ELR (cell line): Measurements from ENCODE around the gene PMS1.
A peak's percentile ranks its signal among the peaks of the same experiment; 100 is the strongest.
"Not testable (repeated sequence)": the region's sequence is repeated elsewhere in the genome, so short reads cannot be mapped to it uniquely, and the experiment has no call there.

Experiments used
- DNase-seq: peaks from one replicate; pipeline ENCODE4 v3.0.0-alpha.2; 2015; ENCODE audit warnings: low read depth

The PMS1 gene

DNA sequence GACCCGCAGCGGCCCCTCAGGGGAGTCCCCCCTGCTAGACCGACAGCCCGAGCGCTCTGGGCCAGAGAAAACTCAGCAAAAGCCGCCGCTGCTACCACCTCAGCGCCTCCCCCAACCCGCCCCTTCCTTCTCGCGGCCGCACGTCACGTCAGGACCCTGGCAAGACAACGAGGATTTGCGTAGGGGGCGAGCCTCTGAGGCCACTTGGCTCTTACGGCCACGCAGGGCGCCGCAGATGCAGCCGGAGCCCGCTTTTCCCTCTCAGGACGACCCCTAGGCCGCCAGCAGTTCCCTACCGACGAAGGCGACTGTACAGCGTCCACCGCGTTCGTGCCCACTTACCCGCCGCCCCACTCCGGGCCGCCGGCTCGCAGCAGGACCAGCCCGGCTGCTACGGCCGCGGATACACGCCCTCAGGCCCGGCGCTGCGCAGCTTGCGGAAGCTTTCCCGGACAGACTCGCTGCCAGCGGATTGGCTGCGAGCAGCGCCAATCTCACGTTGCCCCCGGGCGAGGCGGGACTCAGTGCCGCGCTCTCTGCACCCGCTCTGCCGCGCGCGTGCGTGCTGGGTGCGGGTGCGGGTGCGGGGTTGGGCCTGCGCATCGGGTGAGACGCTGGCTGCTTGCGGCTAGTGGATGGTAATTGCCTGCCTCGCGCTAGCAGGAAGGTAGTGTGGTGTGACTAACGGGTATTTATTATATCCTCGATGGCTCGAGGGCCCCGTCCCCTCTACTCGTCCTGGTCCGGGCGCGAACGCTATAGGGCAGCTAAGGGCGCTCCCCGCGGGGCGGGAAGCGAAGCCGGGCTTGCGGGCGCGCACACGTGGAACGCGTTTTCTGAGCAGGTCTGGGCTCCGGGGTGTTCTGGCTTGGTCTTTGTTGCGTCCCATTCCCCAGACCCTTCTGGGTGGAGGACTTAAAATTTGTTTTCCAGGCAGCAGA lies at the start of gene PMS1, which contains the start of gene ORMDL1:
PMS1 (plus strand) TSS at position 524 of the 941 bp plus-strand sequence. CDS start 7,360 bp downstream, outside the sequence.
ORMDL1 (minus strand) TSS at position 413 of the 941 bp plus-strand sequence. CDS start 1,744 bp downstream, outside the sequence.
- peak; percentile 96 for DNase-seq

DNA sequence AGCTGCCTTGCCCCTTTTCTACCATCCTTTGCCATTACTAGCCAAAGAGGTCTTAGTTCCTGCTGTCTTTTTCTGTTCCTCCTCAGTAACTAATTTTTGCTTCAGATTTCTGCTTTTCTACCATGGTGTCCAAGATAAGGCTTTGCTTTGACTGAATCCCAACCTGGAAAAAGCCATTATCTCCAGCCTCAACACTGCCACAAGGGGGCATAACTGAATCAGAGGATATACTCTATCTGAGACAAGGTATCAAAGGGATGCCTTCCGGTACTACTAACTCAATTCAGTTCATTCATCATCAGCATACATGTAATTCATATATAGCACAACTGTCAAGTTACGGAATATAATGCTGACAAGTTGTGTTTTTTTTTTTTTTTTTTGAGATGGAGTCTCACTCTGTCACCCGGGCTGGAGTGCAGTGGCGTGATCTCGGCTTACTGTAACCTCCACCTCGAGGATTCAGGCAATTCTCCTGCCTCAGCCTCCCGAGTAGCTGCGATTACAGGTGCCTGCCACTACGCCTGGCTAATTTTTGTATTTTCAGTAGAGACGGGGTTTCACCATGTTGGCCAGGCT lies 33.1 kb upstream of the PMS1 start:
- peak; percentile 69 for DNase-seq

DNA sequence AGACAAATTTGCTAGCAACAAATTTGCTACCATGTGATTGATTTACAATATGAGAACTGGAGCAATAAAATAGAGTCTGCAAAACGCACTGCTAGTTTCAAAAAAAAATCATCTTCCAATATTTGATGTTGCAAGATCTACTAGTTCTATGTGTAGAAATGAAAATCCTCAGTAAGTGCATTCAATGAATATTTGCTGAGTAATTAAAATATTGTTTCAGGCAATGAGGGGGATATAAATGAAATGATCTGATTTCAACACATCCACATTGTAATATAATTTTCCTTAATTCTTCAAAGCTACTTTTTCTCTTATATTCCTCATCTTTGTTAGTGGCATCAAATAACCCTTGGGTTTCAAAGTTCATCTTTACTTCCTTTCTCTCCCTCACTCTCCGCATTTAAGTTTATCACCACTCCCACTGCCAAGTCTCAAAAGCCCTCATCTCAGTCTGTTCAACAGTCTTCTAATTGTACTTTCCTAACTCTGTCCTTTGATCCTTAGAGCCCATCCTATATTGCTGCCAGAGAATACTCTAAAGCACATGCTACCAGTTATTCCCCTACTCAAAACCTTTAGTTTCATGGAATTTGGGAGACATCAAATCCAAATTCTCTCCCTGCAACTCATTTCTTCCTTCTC lies 27.8 kb upstream of the PMS1 start:
- DNase-seq: no peak

DNA sequence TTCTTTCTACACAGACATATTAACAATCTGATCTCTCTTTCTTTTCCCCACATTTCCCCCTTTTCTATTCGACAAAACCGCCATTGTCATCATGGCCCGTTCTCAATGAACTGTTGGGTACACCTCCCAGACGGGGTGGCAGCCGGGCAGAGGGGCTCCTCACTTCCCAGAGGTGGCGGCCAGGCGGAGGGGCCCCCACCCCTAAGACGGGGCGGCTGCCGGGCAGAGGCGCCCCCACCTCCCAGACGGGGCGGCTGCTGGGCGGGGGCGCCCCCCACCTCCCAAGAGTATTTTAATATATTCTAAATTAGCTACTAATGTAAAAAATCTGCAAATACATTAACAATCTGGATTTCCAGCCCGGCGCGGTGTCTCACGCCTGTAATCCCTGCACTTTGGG lies 24.1 kb upstream of the PMS1 start:
- not testable (repeated sequence) for DNase-seq

DNA sequence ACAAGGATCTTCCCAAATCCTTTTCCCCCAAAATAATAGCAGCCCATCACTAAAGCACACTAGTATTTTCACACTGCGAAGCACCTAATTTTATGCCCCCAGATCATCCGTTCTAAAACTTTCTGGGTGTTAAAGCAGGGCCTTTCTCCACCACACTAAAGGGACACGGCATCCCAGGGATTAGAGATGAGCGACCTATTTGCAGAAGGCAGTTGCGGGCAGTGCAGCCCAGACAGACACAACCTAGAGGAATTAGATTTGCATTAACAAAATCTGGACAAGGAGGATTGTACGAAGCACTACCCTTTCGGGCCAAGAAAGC lies 22.1 kb upstream of the PMS1 start:
- no peak for DNase-seq

DNA sequence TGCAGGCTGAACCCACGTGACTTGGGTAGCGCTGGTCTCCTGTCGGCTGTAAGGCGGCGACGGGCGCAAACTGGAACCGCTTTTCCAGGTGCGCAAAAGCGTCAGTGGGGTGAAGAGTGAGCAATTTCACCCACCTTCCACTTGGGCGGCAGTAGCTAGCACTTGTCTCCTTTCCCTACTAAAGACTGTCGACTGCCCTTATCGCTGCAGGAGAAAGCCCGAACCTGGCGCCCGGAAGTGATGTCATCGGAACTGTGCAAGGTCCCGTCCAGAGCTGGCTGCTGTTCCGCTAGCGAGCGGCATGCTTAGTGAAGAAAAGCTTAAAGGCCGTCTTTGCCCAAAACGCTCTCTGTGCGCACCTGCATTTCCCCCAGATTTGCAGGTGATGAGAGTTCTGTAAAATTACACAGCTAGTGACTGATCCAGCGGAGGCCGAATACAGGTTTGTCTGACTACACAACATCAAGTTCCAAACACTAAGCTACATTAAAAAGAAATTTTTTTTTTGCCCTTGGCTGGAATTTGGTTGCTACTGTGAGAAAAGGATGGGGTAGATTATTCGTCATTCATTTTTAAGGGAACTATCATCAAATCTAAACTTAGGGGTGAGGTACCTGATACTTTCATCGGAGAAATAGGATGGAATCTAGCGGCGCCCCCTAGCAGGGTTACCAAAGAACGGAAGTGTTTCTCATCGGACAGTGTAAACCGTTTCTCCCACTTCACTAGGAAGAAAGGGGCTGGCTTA lies 21.5 kb upstream of the PMS1 start, which contains the start of gene OSGEPL1:
OSGEPL1 (minus strand) TSS at position 242 of the 748 bp plus-strand sequence. CDS start 1,152 bp downstream, outside the sequence.
- DNase-seq: peak; percentile 93

DNA sequence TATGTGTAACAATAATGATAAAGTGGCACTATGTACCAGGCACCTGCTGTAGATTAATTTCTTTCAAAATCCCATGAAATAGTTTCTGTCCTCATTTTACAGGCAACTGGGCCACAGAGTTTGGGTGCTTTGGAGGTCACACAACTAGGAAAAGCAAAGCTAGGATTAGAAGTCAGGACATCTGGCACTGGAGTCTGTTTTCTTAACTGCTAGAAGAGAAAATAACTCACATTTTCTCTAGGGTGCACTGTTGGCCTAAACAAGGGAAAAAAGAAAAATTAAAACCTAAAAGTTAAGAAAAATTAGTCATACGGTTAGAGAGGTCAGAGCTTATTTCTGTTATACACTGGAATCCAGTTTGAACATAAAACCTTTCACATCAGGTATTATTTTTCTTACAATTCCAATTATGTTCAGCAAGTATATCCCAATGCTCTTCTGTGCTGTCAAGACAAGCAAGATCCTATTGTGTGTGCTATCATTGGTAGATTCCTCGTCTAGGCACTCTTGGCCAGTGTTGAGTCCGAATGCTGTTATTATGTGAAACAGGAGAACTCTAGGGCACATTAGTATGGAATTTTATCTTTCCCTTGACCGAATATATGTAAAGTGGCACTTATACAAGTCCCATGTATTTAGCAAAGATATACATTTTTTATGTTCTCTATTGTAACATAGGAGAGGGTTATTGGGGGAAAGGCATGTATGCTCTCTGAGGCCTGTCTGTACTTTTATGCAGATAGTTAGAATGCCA lies 20.2 kb upstream of the PMS1 start:
- DNase-seq: peak; percentile 41

DNA sequence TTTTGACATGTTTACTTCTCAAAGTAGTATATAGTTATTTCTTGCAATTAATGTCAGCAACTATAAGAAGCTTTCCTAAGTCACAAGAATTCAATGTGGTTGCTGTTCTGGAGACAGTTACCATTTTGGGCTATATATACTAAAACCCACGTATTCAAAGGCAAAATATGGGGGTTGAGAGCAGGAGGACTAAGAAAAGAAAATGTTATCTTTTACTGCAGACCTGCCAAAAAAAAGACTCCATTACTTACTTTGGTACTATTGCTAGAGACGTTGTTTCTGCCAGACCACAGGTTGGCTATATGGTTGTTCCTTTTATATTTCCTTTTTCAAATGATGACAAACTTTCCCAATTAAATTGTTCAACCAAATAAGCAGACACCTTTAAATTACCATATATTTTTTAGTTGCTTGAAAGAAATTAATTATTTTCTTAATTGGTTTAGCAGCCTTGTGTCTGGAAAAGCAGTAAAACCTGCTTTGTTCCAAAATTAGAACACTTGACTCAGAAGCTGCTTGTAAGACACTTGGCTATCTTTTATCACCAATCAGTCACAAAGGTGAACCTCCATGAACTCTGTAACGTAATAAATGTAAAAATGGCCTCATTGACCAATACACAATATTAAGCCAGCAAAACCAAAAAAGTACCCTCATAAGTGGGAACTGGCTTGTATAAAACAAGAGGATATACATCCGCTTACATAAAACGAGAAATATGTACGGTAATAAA lies 13.5 kb upstream of the PMS1 start:
- no peak for DNase-seq

DNA sequence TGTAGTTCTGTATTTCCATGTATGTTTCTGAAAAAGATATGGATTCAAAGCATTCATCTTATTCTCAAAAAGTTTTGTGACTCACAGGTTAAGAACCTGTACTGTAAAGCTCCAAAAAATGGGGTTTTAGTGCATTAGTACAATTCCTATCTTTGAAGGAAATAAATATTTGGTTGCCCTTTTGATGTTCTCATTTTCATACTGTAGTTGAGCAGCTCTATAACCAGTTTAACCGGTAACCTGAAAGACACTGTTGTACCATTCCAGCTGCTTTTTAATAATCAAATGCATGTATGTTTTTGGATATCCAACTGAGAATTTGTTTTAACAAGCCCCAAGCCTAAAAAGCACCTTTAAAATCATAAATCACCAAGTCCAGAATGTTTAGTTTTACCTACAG lies 12.0 kb upstream of the PMS1 start:
- DNase-seq: no peak

DNA sequence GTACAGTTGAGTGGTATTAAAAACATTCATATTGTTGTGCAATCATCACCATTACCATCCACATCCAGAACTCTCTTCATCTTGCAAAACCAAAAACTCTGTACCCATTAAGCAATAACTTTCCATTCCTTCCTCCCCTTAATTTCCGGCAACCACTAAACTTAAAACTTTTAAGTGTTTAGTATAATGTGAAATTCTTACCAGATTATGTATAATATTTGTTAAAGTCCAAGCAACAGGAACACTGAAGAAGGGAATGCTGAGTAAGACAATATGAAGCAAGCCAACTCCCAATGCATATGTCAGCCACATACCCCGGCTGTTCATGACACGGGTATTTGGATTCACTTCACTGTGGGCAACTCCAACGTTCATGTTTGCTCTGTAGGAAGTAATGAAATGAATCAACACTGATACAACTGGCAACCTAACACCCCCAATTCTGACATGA lies 2.0 kb upstream of the PMS1 start:
- DNase-seq: peak; percentile 20

DNA sequence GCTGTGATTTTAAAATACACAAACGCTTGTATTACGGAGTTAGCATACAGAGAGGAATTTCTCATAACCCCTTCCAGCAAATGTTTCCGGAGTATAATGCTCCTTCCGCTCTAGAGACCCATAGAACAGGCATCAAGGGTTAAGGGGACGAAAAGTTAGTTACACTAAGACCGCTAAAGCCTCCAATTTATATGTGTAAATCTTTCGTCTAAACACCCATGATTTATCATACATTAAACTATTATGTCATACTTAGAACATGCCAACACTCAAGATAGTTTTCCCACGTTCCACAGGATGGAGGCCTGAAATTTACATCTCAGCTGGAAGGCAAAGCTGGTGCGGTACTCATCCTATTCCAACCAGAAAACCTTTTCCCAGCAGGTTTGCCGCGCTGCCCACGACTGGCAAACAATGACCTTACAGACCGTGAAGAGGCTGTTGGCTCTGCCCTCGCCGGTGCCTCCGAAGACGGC lies 761 bp upstream of the PMS1 start:
- peak; percentile 64 for DNase-seq

DNA sequence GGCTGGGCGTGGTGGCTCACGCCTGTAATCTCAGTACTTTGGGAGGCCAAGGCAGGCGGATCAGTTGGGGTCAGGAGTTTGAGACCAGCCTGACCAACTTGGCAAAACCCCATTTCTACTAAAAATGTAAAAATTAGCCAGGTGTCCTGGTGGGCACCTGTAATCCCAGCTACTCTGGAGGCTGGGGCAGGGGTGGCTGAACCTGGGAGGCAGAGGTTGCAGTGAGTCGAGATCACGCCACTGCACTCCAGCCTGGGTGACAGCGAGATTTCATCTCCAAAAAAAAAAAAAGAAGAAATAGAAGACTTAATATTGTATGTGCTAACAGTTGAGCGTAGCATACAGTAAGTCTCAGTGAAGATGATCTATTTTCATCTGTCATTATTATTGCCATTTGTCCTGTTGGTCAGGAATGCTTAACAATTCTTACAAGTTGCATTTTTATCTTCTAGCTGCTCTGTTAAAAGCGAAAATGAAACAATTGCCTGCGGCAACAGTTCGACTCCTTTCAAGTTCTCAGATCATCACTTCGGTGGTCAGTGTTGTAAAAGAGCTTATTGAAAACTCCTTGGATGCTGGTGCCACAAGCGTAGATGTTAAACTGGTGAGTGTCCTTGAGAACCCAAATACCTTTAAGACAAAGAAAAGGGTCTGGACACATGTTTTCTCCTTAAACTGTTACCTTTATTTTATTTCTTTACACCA lies 7.2 kb downstream of the PMS1 start:
- DNase-seq: no peak

DNA sequence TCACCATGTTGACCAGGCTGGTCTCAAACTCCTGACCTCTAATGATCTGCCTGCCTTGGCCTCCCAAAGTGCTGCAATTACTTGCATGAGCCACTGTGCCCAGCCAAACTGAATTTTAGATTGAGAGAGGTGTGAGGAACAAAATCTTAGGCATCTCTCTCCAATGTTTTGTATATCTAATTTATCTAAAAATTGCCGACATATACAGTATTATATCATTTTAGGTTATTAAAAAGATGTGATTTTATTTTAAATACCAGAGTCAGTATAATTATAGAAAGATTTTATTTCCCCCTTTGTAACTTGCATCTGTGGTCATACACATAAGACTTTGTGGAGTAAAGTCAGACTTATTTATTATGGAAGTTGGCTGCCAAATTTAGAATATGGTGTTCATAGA lies 10.1 kb downstream of the PMS1 start:
- no peak for DNase-seq

DNA sequence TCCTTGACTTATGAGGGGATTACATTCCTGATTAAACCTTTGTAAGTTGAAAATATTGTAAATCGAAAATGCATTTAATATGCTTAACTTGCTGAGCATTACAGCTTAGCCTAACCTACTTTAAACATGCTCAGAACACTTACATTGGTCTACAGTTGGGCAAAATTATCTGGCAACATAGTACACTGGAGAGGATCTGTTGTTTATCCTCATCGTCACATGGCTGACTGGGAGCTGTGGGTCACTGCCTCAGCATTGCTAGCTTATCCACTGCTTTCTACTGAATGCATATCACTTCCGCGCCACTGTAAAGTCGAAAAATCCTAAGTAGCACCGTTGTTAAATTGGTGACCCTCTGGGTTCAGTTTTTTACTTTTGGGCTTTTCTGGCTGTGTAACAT lies 13.7 kb downstream of the PMS1 start:
- DNase-seq: no peak

DNA sequence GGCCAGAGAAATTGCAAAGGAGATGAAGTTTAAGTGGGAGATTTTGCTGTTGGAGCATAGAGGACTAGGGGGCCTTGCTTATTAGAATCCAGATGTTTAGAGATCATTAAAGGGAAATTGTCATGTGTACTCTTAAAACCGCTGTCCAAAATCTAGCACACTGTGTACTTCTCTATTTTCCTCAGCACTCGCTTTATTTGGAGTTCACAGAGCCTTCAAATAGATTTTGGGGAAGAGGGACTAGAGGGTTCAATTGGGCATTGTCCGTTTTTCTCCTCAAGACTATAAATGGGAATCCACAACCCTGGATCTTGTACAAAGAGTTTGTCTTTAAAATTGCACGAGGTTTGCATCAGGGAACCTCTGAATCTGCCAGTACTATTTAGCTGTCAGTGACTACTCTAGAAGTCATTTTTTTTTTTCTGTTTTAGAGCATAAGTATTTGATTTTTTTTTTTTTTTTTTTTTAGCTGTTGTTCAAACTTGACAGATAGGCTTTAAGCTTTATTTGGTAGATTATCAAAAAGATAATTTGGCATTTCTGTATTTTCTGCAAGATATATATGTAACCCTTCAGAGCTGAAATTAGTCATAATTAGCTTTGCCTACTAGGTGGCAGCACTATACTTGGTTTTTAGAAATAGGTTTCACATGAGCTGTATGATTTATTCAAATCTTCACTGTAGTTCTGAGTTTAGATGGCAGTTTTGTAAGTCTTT lies 14.2 kb downstream of the PMS1 start:
- DNase-seq: peak; percentile 74

DNA sequence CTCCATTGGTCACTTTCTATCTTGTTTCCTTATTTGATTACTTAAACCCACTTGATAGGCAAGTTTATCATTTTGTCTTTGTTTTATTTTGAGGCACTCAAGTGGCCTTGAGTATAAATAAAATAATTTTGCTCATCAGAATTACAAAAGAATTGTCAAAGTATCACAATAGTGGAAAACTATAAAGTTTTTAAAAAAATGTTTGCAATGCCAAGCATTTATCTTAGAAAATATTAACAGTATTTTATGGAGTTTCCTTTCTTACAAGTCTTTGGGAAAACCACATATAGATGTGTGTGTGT lies 14.7 kb downstream of the PMS1 start:
- DNase-seq: no peak

DNA sequence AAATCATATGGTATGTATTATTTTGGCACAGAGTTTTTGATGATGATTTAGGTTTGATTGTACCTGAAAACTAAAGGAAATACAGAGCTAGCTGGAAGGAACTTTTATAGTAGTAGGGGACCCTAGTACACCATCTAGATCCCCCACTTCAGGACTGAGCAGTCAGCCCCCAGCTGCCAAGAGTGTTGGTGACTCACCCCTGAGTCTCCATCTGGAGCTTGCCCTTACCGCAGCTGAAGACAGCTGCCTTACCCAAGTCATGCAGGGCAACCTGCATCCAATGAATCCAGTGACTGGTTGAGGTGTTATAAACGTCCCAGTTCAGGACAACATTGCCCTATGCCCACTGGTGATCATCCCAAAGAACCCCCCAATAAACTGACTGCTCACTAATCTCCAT lies 15.3 kb downstream of the PMS1 start:
- DNase-seq: peak; percentile 85

DNA sequence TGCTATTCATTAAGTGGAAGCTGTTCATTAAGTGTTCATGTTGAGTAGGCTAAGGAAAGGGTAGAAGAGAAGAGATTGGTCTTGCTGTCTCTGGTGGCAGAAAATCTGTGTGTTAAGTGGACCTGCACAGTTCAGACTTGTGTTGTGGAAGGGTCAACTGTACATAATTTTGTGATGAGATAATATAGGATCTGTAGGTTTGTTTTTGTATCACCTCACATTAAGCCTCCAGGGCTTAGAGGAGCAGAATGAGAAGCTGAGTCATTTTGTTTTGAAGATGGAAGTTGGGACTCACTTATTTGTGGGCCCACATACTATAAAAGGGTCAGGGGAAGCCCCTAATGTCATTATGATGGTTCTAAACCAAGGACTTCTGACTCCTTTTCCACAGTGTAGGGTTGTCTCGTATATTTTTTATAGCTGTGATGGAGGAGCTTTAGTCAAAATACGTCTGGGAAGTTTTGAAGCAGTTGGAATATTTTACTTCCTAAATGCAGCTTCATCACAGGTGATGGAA lies 18.2 kb downstream of the PMS1 start:
- DNase-seq: peak; percentile 68

DNA sequence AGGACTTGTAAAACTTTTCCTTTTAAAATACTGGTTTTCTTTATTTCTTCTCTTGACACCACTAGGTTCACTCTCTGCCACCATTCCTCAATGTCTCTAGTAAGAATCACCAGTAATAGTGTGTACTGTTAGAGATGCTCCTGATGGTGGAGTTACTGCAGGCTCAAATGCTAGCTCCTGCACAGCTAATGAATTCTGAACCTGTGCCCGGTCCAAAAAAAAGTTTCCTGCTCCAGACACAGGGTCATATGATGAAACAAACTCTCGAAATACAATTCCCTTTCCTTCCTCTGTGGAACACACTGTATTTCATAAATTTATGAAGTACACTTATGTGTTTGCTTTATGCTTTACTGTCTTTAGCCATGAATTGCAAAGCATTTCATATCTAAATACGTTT lies 19.2 kb downstream of the PMS1 start:
- DNase-seq: no peak
